IMR-90 (cell line): ENCODE results near the gene LAP3. TPM values are rescaled to one million over a fixed set of nuclear protein-coding genes. Genes with fewer than 3 reads are reported as not detected.

Experiments used
- ATAC-seq: fragments of 200-7000 bp; cut with Tn5 transposase; 2 replicates; pipeline ENCODE4 v1.9.1; 2020; ENCODE audit warnings: low read depth, mild to moderate bottlenecking, moderate library complexity
- BruUV-seq: library from RNA; stranded (reverse); fragments of 400-500 nt; replicated peaks from 2 replicates; lab custom pipeline; 2021; lab: Mats Ljungman, UMichigan
- CTCF ChIA-PET: fragments of 300-600 bp; formaldehyde crosslinking; extraction: SDS; loops from one replicate; lab custom pipeline; 2021; ENCODE audit warnings: antibody characterized with exemption; lab: Yijun Ruan, JAX
- POLR2A ChIA-PET: fragments of 300-600 bp; sonication (Branson Sonifier 250); formaldehyde crosslinking; loops from one replicate; lab custom pipeline; 2022; ENCODE audit warnings: antibody characterized with exemption; ENCODE audit not compliant: unreplicated experiment; lab: Charles Lee
- DNase-seq: peaks from one replicate; pipeline ENCODE4 v3.0.0; 2013
- H2AFZ ChIP-seq: replicated peaks from 2 replicates; pipeline ENCODE3; 2013; ENCODE audit warnings: low read length, mild to moderate bottlenecking; ENCODE audit not compliant: poor library complexity
- H2AK5ac ChIP-seq: 2 replicates; pipeline ENCODE4 v1.6.1; 2013; ENCODE audit warnings: low read depth, low read length, inconsistent platforms
- H2AK9ac ChIP-seq: replicated peaks from 2 replicates; pipeline ENCODE3; 2013; ENCODE audit warnings: mild to moderate bottlenecking, low read depth, low read length, moderate library complexity; ENCODE audit not compliant: poor library complexity
- H2BK120ac ChIP-seq: 2 replicates; pipeline ENCODE4 v1.6.1; 2013; ENCODE audit warnings: low read depth, low read length, inconsistent platforms
- H2BK15ac ChIP-seq: 3 replicates; pipeline ENCODE4 v1.6.1; 2013; ENCODE audit warnings: low read depth, low read length, inconsistent platforms
- H2BK20ac ChIP-seq: 2 replicates; pipeline ENCODE4 v1.6.1; 2013; ENCODE audit warnings: low read depth, mild to moderate bottlenecking, inconsistent platforms, low read length, moderate library complexity
- H2BK5ac ChIP-seq: 2 replicates; pipeline ENCODE4 v1.6.1; 2013; ENCODE audit warnings: mild to moderate bottlenecking, low read depth, low read length, inconsistent platforms; ENCODE audit not compliant: poor library complexity, severe bottlenecking
- H3K14ac ChIP-seq: replicated peaks from 2 replicates; pipeline ENCODE4 v1.6.1; 2013; ENCODE audit warnings: low read depth, low read length, inconsistent platforms
- H3K18ac ChIP-seq: 2 replicates; pipeline ENCODE4 v1.6.1; 2013; ENCODE audit warnings: low read depth, low read length, control low read depth
- H3K23ac ChIP-seq: 2 replicates; pipeline ENCODE4 v1.6.1; 2013; ENCODE audit warnings: low read depth, low read length, inconsistent platforms
- H3K27ac ChIP-seq: 2 replicates; pipeline ENCODE4 v1.5.1; 2013; ENCODE audit warnings: mild to moderate bottlenecking, control low read depth, low read length; ENCODE audit not compliant: insufficient read depth
- H3K27me3 ChIP-seq: 2 replicates; pipeline ENCODE4 v1.6.1; 2013; ENCODE audit warnings: low read length; ENCODE audit not compliant: control insufficient read depth, insufficient read depth
- H3K36me3 ChIP-seq: 2 replicates; pipeline ENCODE4 v1.6.1; 2013; ENCODE audit warnings: low read length, mixed read lengths; ENCODE audit not compliant: control insufficient read depth, insufficient read depth
- H3K4ac ChIP-seq: 2 replicates; pipeline ENCODE4 v1.6.1; 2013; ENCODE audit warnings: low read depth, low read length, inconsistent platforms
- H3K4me1 ChIP-seq: 2 replicates; pipeline ENCODE4 v1.6.1; 2013; ENCODE audit warnings: low read length, mixed read lengths; ENCODE audit not compliant: control insufficient read depth, insufficient read depth
- H3K4me2 ChIP-seq: 2 replicates; pipeline ENCODE4 v1.6.1; 2013; ENCODE audit warnings: low read depth, mild to moderate bottlenecking, control low read depth, low read length, moderate library complexity
- H3K4me3 ChIP-seq: 2 replicates; pipeline ENCODE4 v1.5.1; 2013; ENCODE audit warnings: low read depth, mild to moderate bottlenecking, control low read depth, low read length, moderate library complexity; ENCODE audit not compliant: insufficient read depth
- H3K56ac ChIP-seq: 2 replicates; pipeline ENCODE4 v1.6.1; 2013; ENCODE audit warnings: low read length, inconsistent platforms; ENCODE audit not compliant: insufficient read depth; ENCODE audit errors: extremely low read depth
- H3K79me1 ChIP-seq, 2 experiments: 2 replicates each; pipeline ENCODE4 v1.6.1; 2013; ENCODE audit warnings: low read length in 2 of 2, inconsistent platforms in 1 of 2, low read depth in 1 of 2
- H3K9ac ChIP-seq: 2 replicates; pipeline ENCODE4 v1.6.1; 2013; ENCODE audit warnings: low read depth, low read length, control low read depth
- H3K9me1 ChIP-seq: 2 replicates; pipeline ENCODE4 v1.6.1; 2013; ENCODE audit warnings: low read length, inconsistent platforms; ENCODE audit not compliant: insufficient read depth
- H3K9me3 ChIP-seq: 2 replicates; pipeline ENCODE4 v1.6.1; 2013; ENCODE audit warnings: low read length; ENCODE audit not compliant: control insufficient read depth, insufficient read depth
- H4K20me1 ChIP-seq: 2 replicates; pipeline ENCODE4 v1.6.1; 2013; ENCODE audit warnings: low read length, inconsistent platforms; ENCODE audit not compliant: insufficient read depth
- H4K5ac ChIP-seq: 2 replicates; pipeline ENCODE4 v1.6.1; 2013; ENCODE audit warnings: mild to moderate bottlenecking, low read depth, low read length, control low read depth
- H4K8ac ChIP-seq, 2 experiments: 2 replicates each; pipeline ENCODE4 v1.6.1; 2013; ENCODE audit warnings: low read depth in 2 of 2, low read length in 2 of 2, control low read depth in 1 of 2, inconsistent platforms in 1 of 2
- H4K91ac ChIP-seq: 2 replicates; pipeline ENCODE4 v1.6.1; 2013; ENCODE audit warnings: low read depth, low read length, inconsistent platforms; ENCODE audit not compliant: insufficient read depth
- ELK1 ChIP-seq: fragments of 150-350 bp; IDR thresholded peaks from 2 replicates; pipeline ENCODE4 v1.6.1; 2016; ENCODE audit warnings: low read depth, mild to moderate bottlenecking, low read length, moderate library complexity, borderline replicate concordance
- FOS ChIP-seq: fragments of 150-350 bp; IDR thresholded peaks from 2 replicates; pipeline ENCODE4 v1.6.1; 2016; ENCODE audit warnings: low read depth, low read length
- MAFK ChIP-seq: IDR thresholded peaks from 2 replicates; pipeline ENCODE4 v1.6.1; 2012; ENCODE audit warnings: low read depth, low read length, improper control_type of control experiment
- USF2 ChIP-seq: fragments of 150-350 bp; IDR thresholded peaks from 2 replicates; pipeline ENCODE4 v1.6.1; 2017; ENCODE audit warnings: mild to moderate bottlenecking, antibody characterized with exemption, low read length, low read depth
- WGBS, 2 experiments: methylation state at CpG; one replicate each; pipeline versions ENCODE4 v1.1.5 to v1.1.7; 2013; ENCODE audit warnings: missing lambda C conversion rate in 2 of 2; ENCODE audit not compliant: insufficient read length in 1 of 2; ENCODE audit errors: extremely low coverage in 2 of 2; 5-methylcytosine and 5-hydroxymethylcytosine counted together
- dilution Hi-C: fragments of 300-500 bp; cut with HindIII; formaldehyde crosslinking; loops from one replicate; pipeline ENCODE4 v1.14.3; 2018; ENCODE audit warnings: low sequenced_read_pairs; ENCODE audit not compliant: unreplicated experiment
- in situ Hi-C: fragments of 300-500 bp; cut with MboI; formaldehyde crosslinking; loops from 3 replicates; pipeline ENCODE4 v1.14.3; 2019; ENCODE audit warnings: low sequenced_read_pairs, inconsistent platforms, mixed read lengths
- intact Hi-C: fragments of 100-400 bp; cut with micrococcal nuclease; formaldehyde crosslinking; loops from 2 replicates; pipeline ENCODE4 v1.10.0; 2022
- polyA plus RNA-seq, 3 experiments: library from polyadenylated mRNA; depleted of rRNA; stranded (reverse); fragments of >200 nt; gene quantifications; 2 replicates each; pipeline ENCODE4 v1.2.3, GENCODE V29; 2012; ENCODE audit warnings: low replicate concordance in 1 of 3
- total RNA-seq: library from RNA; depleted of rRNA; stranded (reverse); fragments of >200 nt; gene quantifications from 2 replicates; pipeline ENCODE4 v1.2.3, GENCODE V29; 2012

The LAP3 gene
- total and polyA plus RNA-seq, 2 of the 4 experiments (the other 2 are of a cell fraction): 57.9 to 91.6 TPM

- Histone ChIP-seq H2BK120ac (no peak overlapping the region), H2BK15ac (no peak overlapping the region), H3K23ac (no peak overlapping the region), H3K4me3 (no peak overlapping the region), H4K5ac (no peak overlapping the region), H3K79me1 (peaks cover 26 to 58% of the 10 kb centered on the region in 2 experiments), H4K8ac (no peak overlapping the region), H3K9ac (peak overlapping the region; percentile 22; the same call in 1 of the 2 replicates), H2BK5ac (peak overlapping the region; percentile 69), H3K27me3 (no peaks in the 10 kb centered on the region), H3K9me3 (no peaks in the 10 kb centered on the region), H3K4ac (no peak overlapping the region), H3K18ac (no peak overlapping the region), H2BK20ac (no peak overlapping the region), H3K4me2 (peak overlapping the region; percentile 55), H3K14ac (no peak overlapping the region), H4K20me1 (peaks cover 55% of the 10 kb centered on the region), H3K4me1 (peaks cover 11% of the 10 kb centered on the region), H2AK9ac (no peak overlapping the region), H3K27ac (peak overlapping the region; percentile 63; the same call in 1 of the 2 replicates), H3K56ac (no peak overlapping the region), H4K91ac (no peak overlapping the region), H2AK5ac (no peak overlapping the region), H2AFZ (no peak overlapping the region), H3K9me1 (peaks cover 14% of the 10 kb centered on the region), H3K36me3 (peaks cover 42% of the 10 kb centered on the region)
- CTCF ChIA-PET: no interaction called here
- TF ChIP-seq USF2 (no peak), FOS (peak; percentile 11; the same call in 1 of the 2 replicates), MAFK (peak; percentile 35; the same call in 1 of the 2 replicates), ELK1 (no peak)
- BruUV-seq: no TSS peak
- DNase-seq (peak; percentile 87), ATAC-seq (peak; percentile 88)
- dilution Hi-C loops (no loop called here), in situ Hi-C loops (loop anchor here (5.0 kb wide), 1 partner anchor 37 kb away; no protein-coding TSS in a partner anchor), intact Hi-C loops (no loop called here)
- WGBS, 2 experiments: 71% methylated on average over 1 of the region's 7 CpGs; no CpG with 5 or more reads in 1 of the 2 experiments
- POLR2A ChIA-PET: interaction anchor here (0.6 kb wide), 2 partner anchors 10 to 117 kb away, joined by 3 to 4 read pairs; no protein-coding TSS in a partner anchor
These were observed 42.6 kb downstream of the LAP3 start for GRCh38 chr4:17619416-17620105.
